ENCODE results near the gene MEX3B. TPM values are rescaled to one million over a fixed set of nuclear protein-coding genes. Genes with fewer than 3 reads are reported as not detected.

MEX3B gene
- 7.7 and 40.7 TPM in 2 replicates for total RNA-seq

DNA sequence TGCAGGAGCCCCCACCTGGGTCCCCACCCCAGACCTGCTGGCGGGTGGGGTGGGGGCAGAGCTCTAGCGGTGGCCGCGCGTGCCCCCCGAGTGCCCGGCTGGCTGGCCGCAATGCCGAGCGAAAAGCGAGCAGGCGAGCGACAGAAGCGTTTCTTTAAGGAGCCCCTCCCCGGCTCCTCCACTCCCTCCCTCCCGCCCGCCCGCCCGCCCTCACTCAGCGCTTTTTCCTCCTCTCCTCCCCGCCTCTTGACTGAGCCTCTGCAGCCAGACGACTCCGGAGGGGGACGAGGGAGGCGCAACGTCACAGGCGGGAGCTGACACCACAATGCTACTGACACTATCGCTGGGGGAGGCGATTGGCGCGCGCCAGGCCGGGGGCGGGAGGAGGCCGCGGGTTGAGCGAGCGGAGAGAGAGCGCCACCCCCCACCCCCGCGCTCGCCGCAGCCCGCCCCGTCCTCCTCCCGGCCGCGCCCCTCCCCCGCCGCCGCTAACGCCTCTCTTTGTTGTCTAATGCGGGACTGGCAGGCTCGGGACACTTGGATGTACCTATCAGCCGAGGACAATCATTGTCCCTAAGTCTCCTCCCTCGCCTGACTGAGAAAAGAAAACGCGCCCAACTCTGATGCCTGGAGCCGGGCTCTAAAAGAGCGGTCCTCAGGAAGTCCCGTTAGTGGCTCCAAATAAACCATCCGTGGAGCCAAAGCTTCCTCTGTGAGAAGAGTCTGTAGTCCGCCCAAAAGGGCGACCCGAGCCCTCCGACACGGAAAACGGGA, at the start of gene MEX3B:
TSS of gene MEX3B (minus strand) at position 127 of the 774 bp plus-strand sequence. CDS start 313 bp downstream, outside the sequence.

Other genes starting within 250 kb of the MEX3B start
- 5.2 and 6.3 TPM in 2 replicates for gene EFL1, start 216.7 kb upstream of the MEX3B start, total RNA-seq
- 0.51 TPM in 1 of 2 replicates, not detected in the other for gene SAXO2, start 216.8 kb upstream of the MEX3B start, total RNA-seq